HFF-Myc (cell line): ENCODE data around the gene GPHB5.

Source experiments
- DNase-seq: peaks from one replicate; pipeline ENCODE4 v3.0.0-alpha.2; 2011; ENCODE audit warnings: low read depth; ENCODE audit errors: extremely low read depth
- H3K4me3 ChIP-seq: replicated peaks from 2 replicates; pipeline ENCODE4 v1.5.1; 2011; ENCODE audit warnings: low read depth, mild to moderate bottlenecking, control low read depth, low read length
- CTCF ChIP-seq: IDR thresholded peaks from 2 replicates; pipeline ENCODE4 v1.5.1; 2012; ENCODE audit warnings: mild to moderate bottlenecking, low read depth, low read length, control low read depth; ENCODE audit errors: missing control alignments

GPHB5 gene

GRCh38 chr14:63296060-63296563, 22.6 kb downstream of the GPHB5 start:
- H3K4me3 ChIP-seq = no peak overlapping the region
- no peak for TF ChIP-seq CTCF
- no peak for DNase-seq

GRCh38 chr14:63295231-63295685, 23.5 kb downstream of the GPHB5 start:
- no peak for DNase-seq
- TF ChIP-seq CTCF = no peak
- H3K4me3 ChIP-seq = no peak overlapping the region

- no peak overlapping the region for H3K4me3 ChIP-seq
- no peak for TF ChIP-seq CTCF
- no peak for DNase-seq
These were observed 25.9 kb downstream of the GPHB5 start for GRCh38 chr14:63292805-63293204.

GRCh38 chr14:63290741-63291430, 27.8 kb downstream of the GPHB5 start:
- DNase-seq = no peak
- no peak for TF ChIP-seq CTCF

GRCh38 chr14:63288853-63289252, 29.9 kb downstream of the GPHB5 start:
- no peak for DNase-seq
- TF ChIP-seq CTCF = no peak
- no peak overlapping the region for H3K4me3 ChIP-seq

More at GRCh38 chr14:63290741-63291430, 27.8 kb downstream of the GPHB5 start:
- H3K4me3 ChIP-seq = no peak overlapping the region

- DNase-seq = no peak
- no peak overlapping the region for H3K4me3 ChIP-seq
- TF ChIP-seq CTCF = no peak
These were observed 30.9 kb downstream of the GPHB5 start for GRCh38 chr14:63287666-63288483.
